ENCODE results near the gene MCTP1. TPM values are rescaled to one million over a fixed set of nuclear protein-coding genes. Genes with fewer than 3 reads are reported as not detected.

Gene MCTP1
- total RNA-seq, 1 experiment from 2014 or later = 4.2 TPM

GRCh38 chr5:95076395-95077185 is 208.3 kb downstream of the MCTP1 start:
- no peak for DNase-seq (ENCODE audit: low spot score)

GRCh38 chr5:95075111-95075510 is 209.8 kb downstream of the MCTP1 start:
- DNase-seq (ENCODE audit: low spot score) = no peak

- no peak for DNase-seq (ENCODE audit: low spot score)
Observed at GRCh38 chr5:95072281-95072680, 212.6 kb downstream of the MCTP1 start.

GRCh38 chr5:95070866-95071265 is 214.0 kb downstream of the MCTP1 start:
- no peak for DNase-seq (ENCODE audit: low spot score)

- no peak for DNase-seq (ENCODE audit: low spot score)
Observed at GRCh38 chr5:95070453-95070852, 214.4 kb downstream of the MCTP1 start.

GRCh38 chr5:95069948-95070347 is 214.9 kb downstream of the MCTP1 start:
- no peak for DNase-seq (ENCODE audit: low spot score)

- no peak for DNase-seq (ENCODE audit: low spot score)
Observed at GRCh38 chr5:95069021-95069420, 215.9 kb downstream of the MCTP1 start.

GRCh38 chr5:95068289-95068910 is 216.5 kb downstream of the MCTP1 start:
- no peak for DNase-seq (ENCODE audit: low spot score)

- no peak for DNase-seq (ENCODE audit: low spot score)
Observed at GRCh38 chr5:95066048-95066447, 218.8 kb downstream of the MCTP1 start.

GRCh38 chr5:95063492-95063891 is 221.4 kb downstream of the MCTP1 start:
- no peak for DNase-seq (ENCODE audit: low spot score)

- DNase-seq (ENCODE audit: low spot score) = no peak
Observed at GRCh38 chr5:95060098-95060497, 224.8 kb downstream of the MCTP1 start.

- no peak for DNase-seq (ENCODE audit: low spot score)
Observed at GRCh38 chr5:95059636-95060035, 225.3 kb downstream of the MCTP1 start.

- DNase-seq (ENCODE audit: low spot score) = no peak
Observed at GRCh38 chr5:95057615-95058014, 227.3 kb downstream of the MCTP1 start.

- DNase-seq (ENCODE audit: low spot score) = no peak
Observed at GRCh38 chr5:95053253-95053652, 231.6 kb downstream of the MCTP1 start.

- no peak for DNase-seq (ENCODE audit: low spot score)
Observed at GRCh38 chr5:95050708-95051107, 234.2 kb downstream of the MCTP1 start.

- DNase-seq (ENCODE audit: low spot score) = no peak
Observed at GRCh38 chr5:95048628-95049027, 236.3 kb downstream of the MCTP1 start.

- DNase-seq (ENCODE audit: low spot score) = no peak
Observed at GRCh38 chr5:95045181-95045965, 239.5 kb downstream of the MCTP1 start.

- peak; percentile 8 for DNase-seq (ENCODE audit: low spot score)
Observed at GRCh38 chr5:95044096-95044495, 240.8 kb downstream of the MCTP1 start.

GRCh38 chr5:95043648-95044047 is 241.2 kb downstream of the MCTP1 start:
- no peak for DNase-seq (ENCODE audit: low spot score)

GRCh38 chr5:95043234-95043633 is 241.7 kb downstream of the MCTP1 start:
- DNase-seq (ENCODE audit: low spot score) = no peak

GRCh38 chr5:95042037-95042436 is 242.9 kb downstream of the MCTP1 start:
- DNase-seq (ENCODE audit: low spot score) = no peak

GRCh38 chr5:95035891-95036685 is 248.8 kb downstream of the MCTP1 start:
- DNase-seq (ENCODE audit: low spot score) = no peak

Measured in HT-29 (cell line).